WTC11 (cell line): ENCODE results near the gene ITPK1. TPM values are rescaled to one million over a fixed set of nuclear protein-coding genes. Genes with fewer than 3 reads are reported as not detected.

ENCODE experiments used
- ATAC-seq: fragments of 200-7000 bp; cut with Tn5 transposase; 2 replicates; pipeline ENCODE4 v1.10.0; 2021; ENCODE audit warnings: mild to moderate bottlenecking, moderate library complexity
- CTCF ChIA-PET: fragments of 300-600 bp; sonication (Branson Sonifier 250); formaldehyde crosslinking; loops from one replicate; lab custom pipeline; 2021; ENCODE audit warnings: antibody characterized with exemption; lab: Charles Lee
- POLR2A ChIA-PET: fragments of 350-600 bp; sonication (Branson Sonifier 250); formaldehyde crosslinking; loops from one replicate; lab custom pipeline; 2021; ENCODE audit warnings: antibody characterized with exemption; lab: Charles Lee
- DNase-seq: peaks from one replicate; pipeline ENCODE4 v3.0.0; 2021; ENCODE audit warnings: low spot score
- H3K27ac Mint-ChIP-seq: 2 replicates; pipeline ENCODE4 v1.8.0; 2021; ENCODE audit warnings: mixed read lengths
- H3K27me3 Mint-ChIP-seq: 2 replicates; pipeline ENCODE4 v1.8.0; 2021; ENCODE audit warnings: low read depth, mild to moderate bottlenecking, moderate library complexity, mixed read lengths
- H3K36me3 Mint-ChIP-seq: 2 replicates; pipeline ENCODE4 v1.8.0; 2021; ENCODE audit warnings: mixed read lengths
- H3K4me1 Mint-ChIP-seq: 2 replicates; pipeline ENCODE4 v1.8.0; 2022; ENCODE audit warnings: mixed read lengths
- H3K4me3 Mint-ChIP-seq: 2 replicates; pipeline ENCODE4 v1.8.0; 2021; ENCODE audit warnings: mild to moderate bottlenecking, moderate library complexity, mixed read lengths
- H3K9me3 Mint-ChIP-seq: 2 replicates; pipeline ENCODE4 v1.8.0; 2021; ENCODE audit warnings: mixed read lengths
- ELF4 ChIP-seq: sonication (generic); formaldehyde crosslinking; IDR thresholded peaks from 2 replicates; pipeline ENCODE4 v1.8.1; 2022; ENCODE audit warnings: low read depth, mild to moderate bottlenecking, moderate library complexity, missing genetic modification reagents
- GABPB1 ChIP-seq: sonication (generic); formaldehyde crosslinking; IDR thresholded peaks from 2 replicates; pipeline ENCODE4 v1.8.1; 2023; ENCODE audit warnings: mild to moderate bottlenecking, missing genetic modification reagents
- GRHL2 ChIP-seq: fragments of 250-450 bp; sonication (Bioruptor Pico); IDR thresholded peaks from 2 replicates; pipeline ENCODE4 v1.8.0; 2022; ENCODE audit warnings: mild to moderate bottlenecking, moderate library complexity; ENCODE audit not compliant: insufficient replicate concordance, severe bottlenecking
- HMGXB4 ChIP-seq: sonication (generic); formaldehyde crosslinking; IDR thresholded peaks from 2 replicates; pipeline ENCODE4 v1.8.1; 2023; ENCODE audit warnings: mild to moderate bottlenecking, moderate library complexity, missing genetic modification reagents
- IRF2 ChIP-seq: sonication (generic); formaldehyde crosslinking; IDR thresholded peaks from 2 replicates; pipeline ENCODE4 v1.8.0; 2022; ENCODE audit warnings: low read depth, missing genetic modification reagents, borderline replicate concordance
- MAX ChIP-seq: sonication (generic); formaldehyde crosslinking; IDR thresholded peaks from 2 replicates; pipeline ENCODE4 v1.8.0; 2022; ENCODE audit warnings: mild to moderate bottlenecking, missing genetic modification reagents
- NFE2L1 ChIP-seq: sonication (generic); formaldehyde crosslinking; IDR thresholded peaks from 2 replicates; pipeline ENCODE4 v1.8.1; 2023; ENCODE audit warnings: missing genetic modification reagents
- NR3C1 ChIP-seq: sonication (generic); formaldehyde crosslinking; conservative IDR thresholded peaks from 2 replicates; pipeline ENCODE4 v1.8.1; 2023; ENCODE audit warnings: low read depth, mild to moderate bottlenecking, missing genetic modification reagents
- PRRX2 ChIP-seq: fragments of 250-450 bp; sonication (Bioruptor Pico); IDR thresholded peaks from 2 replicates; pipeline ENCODE4 v1.8.0; 2021; ENCODE audit warnings: mild to moderate bottlenecking
- RORB ChIP-seq: fragments of 250-450 bp; sonication (Bioruptor Pico); IDR thresholded peaks from 2 replicates; pipeline ENCODE4 v1.9.0; 2021; ENCODE audit warnings: mild to moderate bottlenecking
- TEAD1 ChIP-seq: sonication (generic); formaldehyde crosslinking; IDR thresholded peaks from 2 replicates; pipeline ENCODE4 v1.8.0; 2022; ENCODE audit warnings: mild to moderate bottlenecking, missing genetic modification reagents
- TP53 ChIP-seq: sonication (generic); formaldehyde crosslinking; IDR thresholded peaks from 2 replicates; pipeline ENCODE4 v1.8.1; 2023; ENCODE audit warnings: mild to moderate bottlenecking, missing genetic modification reagents
- USF1 ChIP-seq: sonication (generic); formaldehyde crosslinking; IDR thresholded peaks from 2 replicates; pipeline ENCODE4 v1.8.0; 2022; ENCODE audit warnings: mild to moderate bottlenecking, missing genetic modification reagents
- ZNF121 ChIP-seq: sonication (generic); formaldehyde crosslinking; IDR thresholded peaks from 2 replicates; pipeline ENCODE4 v1.8.0; 2023; ENCODE audit warnings: missing genetic modification reagents
- ZNF219 ChIP-seq: sonication (generic); formaldehyde crosslinking; IDR thresholded peaks from 2 replicates; pipeline ENCODE4 v1.8.0; 2023; ENCODE audit warnings: missing genetic modification reagents, mild to moderate bottlenecking, borderline replicate concordance
- ZNF281 ChIP-seq: sonication (generic); formaldehyde crosslinking; IDR thresholded peaks from 2 replicates; pipeline ENCODE4 v1.8.0; 2023; ENCODE audit warnings: mild to moderate bottlenecking, missing genetic modification reagents
- ZNF416 ChIP-seq: fragments of 250-450 bp; sonication (Bioruptor Pico); IDR thresholded peaks from 2 replicates; pipeline ENCODE4 v1.9.0; 2021; ENCODE audit warnings: mild to moderate bottlenecking, inconsistent platforms
- ZNF423 ChIP-seq: fragments of 250-450 bp; sonication (Bioruptor Pico); IDR thresholded peaks from 2 replicates; pipeline ENCODE4 v2.1.2; 2022; ENCODE audit warnings: mild to moderate bottlenecking, moderate library complexity
- total RNA-seq: library from RNA; stranded (reverse); gene quantifications from 3 replicates; pipeline ENCODE4 v1.2.3, GENCODE V29; 2021
- TF ChIP-seq, protein P1 (sequence below): sonication (generic); formaldehyde crosslinking; IDR thresholded peaks from 2 replicates; pipeline ENCODE4 v1.8.1; 2022; ENCODE audit warnings: missing genetic modification reagents, borderline replicate concordance

The ITPK1 gene
- total RNA-seq, 1 experiment from 2014 or later, result 144 TPM

DNA sequence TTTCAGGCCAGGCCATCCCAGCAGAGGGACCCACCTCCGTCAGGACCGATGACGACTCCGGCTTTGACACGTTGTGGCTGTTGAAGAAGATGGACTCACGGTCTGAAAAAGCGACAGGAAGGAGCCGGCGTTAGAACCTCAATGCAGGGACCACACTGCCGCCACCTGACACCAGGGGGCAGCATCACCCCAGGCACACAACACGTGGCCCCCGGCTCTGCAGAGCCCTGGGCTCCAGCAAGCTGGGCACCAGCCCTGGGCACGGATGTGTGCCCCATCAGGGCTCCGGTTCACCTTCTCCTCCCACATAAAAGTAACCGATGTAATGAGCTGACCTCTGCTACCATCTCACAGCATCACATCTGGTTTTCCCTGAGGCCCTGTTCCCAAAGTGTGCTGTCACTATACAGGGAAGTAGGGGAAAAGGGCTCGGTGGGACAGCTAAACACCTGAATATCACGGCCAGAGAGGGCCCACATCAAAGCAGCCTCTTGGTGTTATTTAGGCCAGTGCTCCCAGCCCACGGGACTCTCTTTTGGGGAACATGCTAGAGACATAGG is 163.7 kb downstream of the ITPK1 start (continued):
- TF ChIP-seq HMGXB4, result no peak
- no peak for TF ChIP-seq ZNF219 (CRISPR knock-in tag)
- TF ChIP-seq TP53 (CRISPR knock-in tag), result peak; percentile 45; the same call in 1 of the 2 replicates
- peak; percentile 66 for TF ChIP-seq MAX
- TF ChIP-seq ZNF281 (CRISPR knock-in tag), result no peak
- no peak for TF ChIP-seq NFE2L1 (CRISPR knock-in tag)
- no peak for TF ChIP-seq GRHL2 (CRISPR knock-in tag)

- no peak overlapping the region for H3K4me3 Mint-ChIP-seq
- ChIA-PET CTCF (interaction anchor here (0.8 to 3.2 kb wide), 17 partner anchors 12 to 256 kb away, joined by 3 to 37 read pairs (median 4); partner anchors contain the start of genes GON7 and UBR7), POLR2A (no interaction called here)
- H3K36me3 Mint-ChIP-seq, result peaks cover 20% of the 10 kb centered on the region
- no peak for DNase-seq
- H3K27me3 Mint-ChIP-seq, result no peaks in the 10 kb centered on the region
- H3K4me1 Mint-ChIP-seq, result peaks cover 11% of the 10 kb centered on the region
- no peaks in the 10 kb centered on the region for H3K9me3 Mint-ChIP-seq
- TF ChIP-seq ZNF416 (CRISPR knock-in tag) (no peak), ELF4 (CRISPR knock-in tag) (no peak), ZNF121 (CRISPR knock-in tag) (no peak), NR3C1 (CRISPR knock-in tag) (no peak), NFE2L1 (CRISPR knock-in tag) (no peak), ZNF219 (CRISPR knock-in tag) (no peak), TEAD1 (CRISPR knock-in tag) (no peak), USF1 (CRISPR knock-in tag) (no peak), RORB (CRISPR knock-in tag) (no peak), GABPB1 (no peak), PRRX2 (CRISPR knock-in tag) (no peak), ZNF423 (CRISPR knock-in tag) (no peak), IRF2 (no peak)
- TF ChIP-seq, protein P1, sequence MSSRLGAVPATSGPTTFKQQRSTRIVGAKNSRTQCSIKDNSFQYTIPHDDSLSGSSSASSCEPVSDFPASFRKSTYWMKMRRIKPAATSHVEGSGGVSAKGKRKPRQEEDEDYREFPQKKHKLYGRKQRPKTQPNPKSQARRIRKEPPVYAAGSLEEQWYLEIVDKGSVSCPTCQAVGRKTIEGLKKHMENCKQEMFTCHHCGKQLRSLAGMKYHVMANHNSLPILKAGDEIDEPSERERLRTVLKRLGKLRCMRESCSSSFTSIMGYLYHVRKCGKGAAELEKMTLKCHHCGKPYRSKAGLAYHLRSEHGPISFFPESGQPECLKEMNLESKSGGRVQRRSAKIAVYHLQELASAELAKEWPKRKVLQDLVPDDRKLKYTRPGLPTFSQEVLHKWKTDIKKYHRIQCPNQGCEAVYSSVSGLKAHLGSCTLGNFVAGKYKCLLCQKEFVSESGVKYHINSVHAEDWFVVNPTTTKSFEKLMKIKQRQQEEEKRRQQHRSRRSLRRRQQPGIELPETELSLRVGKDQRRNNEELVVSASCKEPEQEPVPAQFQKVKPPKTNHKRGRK, result no peak
- TF ChIP-seq, all 79 proteins: peak for 0
- ATAC-seq, result no peak
- no peak overlapping the region for H3K27ac Mint-ChIP-seq
Measured at GRCh38 chr14:92951261-92951660, 164.5 kb downstream of the ITPK1 start.
